DMS53 (cell line): ENCODE results near the gene PRKN.

Experiments
- DNase-seq: peaks from one replicate; lab custom pipeline; 2025; lab: John Stamatoyannopoulos, UW

Gene PRKN

GRCh38 chr6:161376367-161376766 lies 1351.2 kb downstream of the PRKN start:
- DNase-seq: no peak

GRCh38 chr6:161374971-161375873 lies 1352.3 kb downstream of the PRKN start:
- peak; percentile 8 for DNase-seq

- DNase-seq: peak; percentile 68
Measured at GRCh38 chr6:161373905-161374451, 1353.6 kb downstream of the PRKN start.

- DNase-seq: no peak
Measured at GRCh38 chr6:161372422-161372793, 1355.2 kb downstream of the PRKN start.

GRCh38 chr6:161370880-161371279 lies 1356.7 kb downstream of the PRKN start:
- DNase-seq: peak; percentile 83

GRCh38 chr6:161369339-161369738 lies 1358.2 kb downstream of the PRKN start:
- no peak for DNase-seq

- DNase-seq: no peak
Measured at GRCh38 chr6:161368514-161368913, 1359.1 kb downstream of the PRKN start.

GRCh38 chr6:161367472-161367871 lies 1360.1 kb downstream of the PRKN start:
- DNase-seq: no peak

DNA sequence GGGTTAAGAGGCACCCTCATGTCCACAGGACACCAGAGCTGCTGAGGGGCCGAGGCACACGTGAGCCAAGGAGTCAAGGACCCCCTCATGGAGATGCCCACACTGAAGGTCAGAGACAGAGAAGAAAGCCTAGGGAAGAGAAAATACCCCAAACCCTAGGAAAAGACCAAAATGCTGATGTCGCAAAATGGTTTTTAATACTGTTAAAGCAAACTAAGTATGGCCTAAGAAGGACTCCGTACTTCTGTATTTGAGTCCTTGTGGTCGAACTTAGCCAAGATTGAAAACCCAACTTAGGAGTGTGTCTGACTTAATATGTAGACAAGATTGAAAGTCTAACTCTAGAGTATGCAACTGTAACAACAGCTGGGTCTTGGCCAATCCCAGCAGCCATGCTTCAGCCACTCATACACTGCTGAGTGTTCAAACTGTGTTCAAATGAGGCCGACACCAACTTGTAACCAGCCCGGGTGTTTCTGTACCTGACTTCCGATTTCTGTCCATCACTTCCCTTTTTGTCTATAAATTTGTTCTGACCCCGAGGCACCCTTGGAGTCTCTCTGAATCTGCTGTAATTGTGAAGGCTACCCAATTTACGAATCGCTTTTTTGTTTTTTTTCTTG lies 1361.2 kb downstream of the PRKN start:
- no peak for DNase-seq

DNA sequence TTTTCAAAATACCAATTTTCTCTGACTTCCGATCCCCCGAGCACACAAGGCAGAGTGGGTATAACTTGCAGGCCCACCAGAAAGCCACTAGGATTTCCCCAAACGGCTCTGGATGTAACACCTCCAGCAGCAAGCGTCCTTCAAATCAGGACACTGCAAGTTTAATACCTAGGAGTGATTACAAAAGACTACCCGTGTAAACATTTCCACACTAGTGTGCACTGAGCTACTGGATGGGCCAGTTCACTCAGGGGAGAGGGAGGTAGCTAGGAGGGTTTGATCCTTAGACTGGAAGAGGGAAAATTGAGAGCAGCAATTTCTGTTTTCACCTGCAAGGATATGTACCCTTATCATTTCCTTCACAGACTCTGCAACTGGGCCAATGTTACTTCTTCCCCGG lies 1361.9 kb downstream of the PRKN start:
- DNase-seq: no peak

- DNase-seq: no peak
Measured at GRCh38 chr6:161363286-161363685, 1364.3 kb downstream of the PRKN start.

- no peak for DNase-seq
Measured at GRCh38 chr6:161362266-161362665, 1365.3 kb downstream of the PRKN start.

- DNase-seq: no peak
Measured at GRCh38 chr6:161361529-161361928, 1366.0 kb downstream of the PRKN start.

- no peak for DNase-seq
Measured at GRCh38 chr6:161360520-161360919, 1367.0 kb downstream of the PRKN start.

DNA sequence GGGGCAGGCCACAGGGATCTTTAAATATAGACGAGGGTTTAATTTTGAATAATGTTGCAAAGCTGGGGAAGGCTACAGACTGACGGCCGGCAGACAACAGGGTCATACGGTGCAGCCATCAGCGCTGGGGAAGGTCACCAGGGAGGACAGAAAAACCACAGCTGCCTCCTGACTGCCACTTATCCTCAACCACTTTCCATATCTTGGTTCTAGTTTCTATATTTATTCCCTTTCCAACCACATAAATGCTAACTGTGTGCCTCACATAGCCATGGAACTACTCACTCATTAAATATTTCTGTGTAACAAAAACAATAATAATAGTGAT lies 1368.0 kb downstream of the PRKN start:
- no peak for DNase-seq

GRCh38 chr6:161356167-161356854 lies 1371.3 kb downstream of the PRKN start:
- no peak for DNase-seq

DNA sequence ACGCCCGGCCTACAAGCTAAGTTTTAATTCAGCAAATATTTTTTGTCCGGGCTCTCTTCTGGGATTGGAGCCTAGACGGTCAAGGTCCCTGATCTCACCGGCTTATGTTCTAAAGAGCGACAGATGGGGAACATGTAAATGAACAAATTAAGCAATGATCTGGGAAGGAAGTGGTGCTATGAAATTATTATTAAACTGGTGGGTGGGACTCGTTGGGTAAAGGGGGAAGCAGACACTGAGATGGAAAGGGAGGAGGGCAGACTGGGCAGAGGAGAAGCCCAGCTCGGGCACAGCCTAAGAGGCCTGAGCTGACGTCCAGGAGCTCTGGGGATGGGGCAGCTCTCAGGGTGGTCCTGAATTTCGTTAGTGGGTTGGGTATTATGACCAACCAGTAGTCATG lies 1371.9 kb downstream of the PRKN start:
- no peak for DNase-seq

- no peak for DNase-seq
Measured at GRCh38 chr6:161354956-161355355, 1372.6 kb downstream of the PRKN start.

DNA sequence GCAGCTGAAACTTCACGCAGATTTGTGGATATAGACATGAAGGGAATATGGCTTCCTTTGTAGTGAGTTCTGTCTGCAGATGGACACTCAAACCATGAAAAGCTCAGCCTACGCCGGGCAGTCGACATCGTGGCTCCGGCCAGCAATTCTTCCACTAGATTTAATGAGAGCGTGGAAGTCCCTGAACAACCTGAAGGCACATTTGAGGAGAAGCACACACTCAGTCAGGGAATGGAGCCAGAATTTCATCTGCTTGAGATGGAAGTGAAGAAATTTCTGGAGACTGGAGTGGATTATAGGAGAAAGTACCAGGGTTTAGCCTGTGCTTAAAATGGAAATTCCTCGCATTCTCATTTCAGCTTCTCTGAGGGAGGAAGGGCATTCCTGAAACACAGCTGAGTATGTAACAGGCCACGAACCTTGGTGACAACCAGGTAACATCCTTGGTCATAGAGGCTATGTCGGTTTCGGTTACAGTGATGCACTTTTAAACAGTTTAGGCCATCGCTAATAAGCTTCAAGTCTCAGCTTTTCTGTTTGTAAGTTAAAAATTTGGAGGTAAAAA lies 1373.2 kb downstream of the PRKN start:
- DNase-seq: no peak

DNA sequence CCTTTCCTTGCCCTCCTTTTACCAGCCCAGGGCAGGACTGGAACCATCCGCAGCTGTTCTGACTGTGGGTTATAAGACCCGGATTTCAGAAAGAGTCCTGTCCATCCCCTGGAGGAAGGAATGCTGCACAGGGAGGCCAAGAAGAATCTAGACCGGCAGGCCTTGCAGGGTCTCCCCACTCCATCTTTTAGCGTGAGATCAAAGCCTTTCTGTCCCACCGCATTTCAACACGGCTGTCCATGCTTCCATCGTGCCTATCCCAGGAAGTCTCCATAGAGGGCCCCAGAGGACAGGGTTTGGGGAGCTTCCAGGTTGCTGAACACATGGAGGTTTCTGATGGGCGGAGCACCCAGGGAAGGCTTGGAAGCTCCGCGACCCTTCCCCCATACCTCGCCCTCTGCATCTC lies 1374.4 kb downstream of the PRKN start:
- DNase-seq: peak; percentile 44

DNA sequence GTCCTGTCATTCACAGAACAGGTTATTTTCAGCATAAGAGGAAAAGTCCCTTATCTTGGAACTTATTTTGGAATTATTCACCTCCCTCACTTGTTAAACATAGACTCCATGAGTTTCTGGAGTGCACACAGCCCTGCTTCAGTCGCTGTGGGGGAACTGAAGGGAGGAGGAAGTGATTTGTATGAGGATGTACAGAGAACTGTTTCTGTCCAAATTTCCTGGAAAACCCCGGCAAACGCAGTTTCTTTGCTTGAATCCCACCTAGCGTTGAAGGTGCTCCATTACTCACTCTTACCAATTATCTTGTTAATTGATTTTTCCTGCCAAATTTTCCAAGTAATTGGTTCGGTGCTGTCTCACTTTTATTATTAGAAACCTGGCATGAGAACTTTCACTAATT lies 1375.7 kb downstream of the PRKN start:
- DNase-seq: no peak

DNA sequence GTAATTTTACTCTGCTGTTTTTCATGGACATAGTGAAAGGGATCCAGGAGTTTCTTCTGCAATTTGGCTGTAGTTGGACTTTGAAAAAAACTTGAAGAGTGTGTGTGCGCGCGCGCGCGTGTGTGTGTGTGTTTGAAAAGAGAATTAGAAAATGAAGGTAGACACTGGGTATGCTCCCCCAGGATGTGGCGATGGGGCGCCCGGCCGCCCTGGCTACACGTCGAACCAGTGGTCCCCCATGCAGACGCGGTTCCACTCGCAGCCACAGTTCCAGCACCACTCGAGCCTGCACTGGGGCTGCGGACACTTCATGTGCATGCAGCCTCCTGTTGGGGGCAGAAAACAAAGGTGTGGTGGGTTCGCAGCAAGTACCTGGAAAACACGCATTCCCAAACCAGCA lies 1377.7 kb downstream of the PRKN start:
- no peak for DNase-seq

GRCh38 chr6:161348628-161348994 lies 1379.0 kb downstream of the PRKN start:
- no peak for DNase-seq
